LNCaP clone FGC (cell line): ENCODE measurements around the gene PRDM7.

ENCODE experiments used
- DNase-seq: peaks from one replicate; pipeline ENCODE4 v3.0.0-alpha.2; 2011; ENCODE audit warnings: low read depth
- H3K4me3 ChIP-seq: 2 replicates; pipeline ENCODE4 v1.5.1; 2011; ENCODE audit warnings: mild to moderate bottlenecking, low read depth, low read length, control low read depth
- TF ChIP-seq, protein P1 (sequence below): IDR thresholded peaks from 2 replicates; pipeline ENCODE4 v1.5.1; 2012; ENCODE audit warnings: mild to moderate bottlenecking; ENCODE audit not compliant: control insufficient read depth, insufficient read depth; ENCODE audit errors: extremely low read depth

Gene PRDM7

GRCh38 chr16:90034504-90034903 lies 42.6 kb downstream of the PRDM7 start:
- H3K4me3 ChIP-seq = no peak overlapping the region
- DNase-seq = no peak
- TF ChIP-seq, protein P1, sequence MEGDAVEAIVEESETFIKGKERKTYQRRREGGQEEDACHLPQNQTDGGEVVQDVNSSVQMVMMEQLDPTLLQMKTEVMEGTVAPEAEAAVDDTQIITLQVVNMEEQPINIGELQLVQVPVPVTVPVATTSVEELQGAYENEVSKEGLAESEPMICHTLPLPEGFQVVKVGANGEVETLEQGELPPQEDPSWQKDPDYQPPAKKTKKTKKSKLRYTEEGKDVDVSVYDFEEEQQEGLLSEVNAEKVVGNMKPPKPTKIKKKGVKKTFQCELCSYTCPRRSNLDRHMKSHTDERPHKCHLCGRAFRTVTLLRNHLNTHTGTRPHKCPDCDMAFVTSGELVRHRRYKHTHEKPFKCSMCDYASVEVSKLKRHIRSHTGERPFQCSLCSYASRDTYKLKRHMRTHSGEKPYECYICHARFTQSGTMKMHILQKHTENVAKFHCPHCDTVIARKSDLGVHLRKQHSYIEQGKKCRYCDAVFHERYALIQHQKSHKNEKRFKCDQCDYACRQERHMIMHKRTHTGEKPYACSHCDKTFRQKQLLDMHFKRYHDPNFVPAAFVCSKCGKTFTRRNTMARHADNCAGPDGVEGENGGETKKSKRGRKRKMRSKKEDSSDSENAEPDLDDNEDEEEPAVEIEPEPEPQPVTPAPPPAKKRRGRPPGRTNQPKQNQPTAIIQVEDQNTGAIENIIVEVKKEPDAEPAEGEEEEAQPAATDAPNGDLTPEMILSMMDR = no peak

GRCh38 chr16:90033387-90033786 lies 43.7 kb downstream of the PRDM7 start:
- H3K4me3 ChIP-seq = no peak overlapping the region
- no peak for DNase-seq
- TF ChIP-seq, protein P1 = no peak

GRCh38 chr16:90032674-90033331 lies 44.3 kb downstream of the PRDM7 start:
- DNase-seq = no peak

DNA sequence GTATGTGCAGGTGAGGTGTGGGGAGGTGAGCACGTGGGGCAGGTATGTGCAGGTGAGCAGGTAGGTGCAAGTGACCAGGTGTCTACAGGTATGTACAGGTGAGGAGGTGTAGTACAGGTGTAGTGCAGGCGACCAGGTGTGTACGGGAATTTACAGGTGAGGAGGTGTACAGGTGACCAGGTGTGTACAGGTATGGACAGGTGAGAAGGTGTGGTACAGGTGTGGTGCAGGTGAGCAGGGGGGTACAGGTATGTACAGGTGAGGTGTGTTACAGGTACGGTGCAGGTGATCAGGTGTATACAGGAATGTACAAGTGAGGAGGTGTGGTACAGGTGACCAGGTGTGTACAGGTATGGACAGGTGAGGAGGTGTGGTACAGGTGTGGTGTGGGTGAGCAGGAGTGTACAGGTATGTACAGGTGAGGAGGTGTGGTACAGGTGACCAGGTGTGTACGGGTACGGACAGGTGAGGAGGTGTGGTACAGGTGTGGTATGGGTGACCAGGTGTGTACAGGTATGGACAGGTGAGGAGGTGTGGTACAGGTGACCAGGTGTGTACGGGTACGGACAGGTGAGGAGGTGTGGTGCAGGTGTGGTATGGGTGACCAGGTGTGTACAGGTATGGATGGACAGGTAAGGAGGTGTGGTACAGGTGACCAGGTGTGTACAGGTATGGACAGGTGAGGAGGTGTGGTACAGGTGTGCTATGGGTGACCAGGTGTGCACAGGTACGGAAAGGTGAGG lies 45.0 kb downstream of the PRDM7 start:
- DNase-seq = no peak
- H3K4me3 ChIP-seq = no peak overlapping the region
- TF ChIP-seq, protein P1 = no peak

More at GRCh38 chr16:90032674-90033331, 44.3 kb downstream of the PRDM7 start:
- TF ChIP-seq, protein P1 = no peak
- H3K4me3 ChIP-seq = no peak overlapping the region

GRCh38 chr16:90031186-90031930 lies 45.8 kb downstream of the PRDM7 start:
- H3K4me3 ChIP-seq = no peak overlapping the region
- DNase-seq = no peak
- TF ChIP-seq, protein P1 = no peak

GRCh38 chr16:90028985-90029384 lies 48.1 kb downstream of the PRDM7 start:
- DNase-seq = no peak
- no peak overlapping the region for H3K4me3 ChIP-seq
- TF ChIP-seq, protein P1 = no peak
